CD4-positive, alpha-beta memory T cell (primary cell): ENCODE data around the gene NUTM1. TPM values are rescaled to one million over a fixed set of nuclear protein-coding genes. Genes with fewer than 3 reads are reported as not detected.

Source experiments
- CTCF ChIA-PET: fragments of 350-600 bp; sonication (Branson Sonifier 250); formaldehyde crosslinking; loops from one replicate; lab custom pipeline; 2021; ENCODE audit warnings: inconsistent platforms; ENCODE audit not compliant: partially characterized antibody; lab: Charles Lee
- POLR2A ChIA-PET: fragments of 350-600 bp; sonication (Branson Sonifier 250); formaldehyde crosslinking; loops from one replicate; lab custom pipeline; 2021; ENCODE audit not compliant: partially characterized antibody; lab: Charles Lee
- DNase-seq, 5 donors: peaks; one replicate each; pipeline versions ENCODE4 v3.0.0 to v3.0.0-alpha.2; 2020 to 2022; ENCODE audit warnings: mixed read lengths in 1 of 5
- H3K27ac ChIP-seq: one replicate; pipeline ENCODE4 v1.7.0; 2013; ENCODE audit warnings: low read depth, low read length
- H3K27me3 ChIP-seq: 2 replicates; pipeline ENCODE4 v1.7.0; 2013; ENCODE audit warnings: mild to moderate bottlenecking, low read length, moderate library complexity; ENCODE audit not compliant: insufficient read depth
- H3K36me3 ChIP-seq: 2 replicates; pipeline ENCODE4 v1.7.0; 2013; ENCODE audit warnings: mild to moderate bottlenecking, low read length, moderate library complexity; ENCODE audit not compliant: insufficient read depth
- H3K4me1 ChIP-seq: 2 replicates; pipeline ENCODE4 v1.7.0; 2013; ENCODE audit warnings: mild to moderate bottlenecking, low read length, moderate library complexity; ENCODE audit not compliant: insufficient read depth
- H3K4me3 ChIP-seq, 2 donors: one replicate each; pipeline ENCODE4 v1.7.0; 2013; ENCODE audit warnings: low read length in 2 of 2, mild to moderate bottlenecking in 1 of 2
- H3K9me3 ChIP-seq, 2 donors: one replicate each; pipeline ENCODE4 v1.7.0; 2013; ENCODE audit warnings: low read length in 2 of 2, control low read depth in 1 of 2; ENCODE audit not compliant: control insufficient read depth in 1 of 2
- H3K27ac Mint-ChIP-seq, 7 donors: one replicate each; pipeline ENCODE4 v1.8.0; 2020 to 2021; ENCODE audit warnings: mixed read lengths in 7 of 7, mild to moderate bottlenecking in 6 of 7, inconsistent platforms in 3 of 7, moderate library complexity in 3 of 7
- H3K27me3 Mint-ChIP-seq, 2 donors: one replicate each; pipeline ENCODE4 v1.8.0; 2020 to 2021; ENCODE audit warnings: mixed read lengths in 2 of 2
- H3K36me3 Mint-ChIP-seq, 2 donors: one replicate each; pipeline ENCODE4 v1.8.0; 2020 to 2021; ENCODE audit warnings: mixed read lengths in 2 of 2, inconsistent platforms in 1 of 2, mild to moderate bottlenecking in 1 of 2
- H3K4me1 Mint-ChIP-seq, 4 donors: one replicate each; pipeline ENCODE4 v1.8.0; 2020 to 2021; ENCODE audit warnings: mixed read lengths in 4 of 4, mild to moderate bottlenecking in 1 of 4
- H3K4me3 Mint-ChIP-seq, 8 donors: one replicate each; pipeline ENCODE4 v1.8.0; 2020 to 2021; ENCODE audit warnings: mixed read lengths in 8 of 8, mild to moderate bottlenecking in 7 of 8, moderate library complexity in 6 of 8, inconsistent platforms in 3 of 8
- H3K9me3 Mint-ChIP-seq, 8 donors: one replicate each; pipeline ENCODE4 v1.8.0; 2020 to 2021; ENCODE audit warnings: mixed read lengths in 8 of 8, mild to moderate bottlenecking in 5 of 8, inconsistent platforms in 3 of 8, moderate library complexity in 1 of 8
- intact Hi-C: fragments of 100-400 bp; cut with micrococcal nuclease; formaldehyde crosslinking; loops from one replicate; pipeline ENCODE4 v1.15.1; 2023
- polyA plus RNA-seq, 2 donors: library from polyadenylated mRNA; unstranded; fragments of 300-500 nt; fragmentation: Illumina TruSeq; gene quantifications; one replicate each; pipeline ENCODE4 v1.2.3, GENCODE V29; 2021
- total RNA-seq, 2 experiments: library from RNA; stranded (reverse); gene quantifications; one replicate each; pipeline ENCODE4 v1.2.3, GENCODE V29; 2021

Gene NUTM1
- total and polyA plus RNA-seq, 4 experiments from 2014 or later: not detected

DNA sequence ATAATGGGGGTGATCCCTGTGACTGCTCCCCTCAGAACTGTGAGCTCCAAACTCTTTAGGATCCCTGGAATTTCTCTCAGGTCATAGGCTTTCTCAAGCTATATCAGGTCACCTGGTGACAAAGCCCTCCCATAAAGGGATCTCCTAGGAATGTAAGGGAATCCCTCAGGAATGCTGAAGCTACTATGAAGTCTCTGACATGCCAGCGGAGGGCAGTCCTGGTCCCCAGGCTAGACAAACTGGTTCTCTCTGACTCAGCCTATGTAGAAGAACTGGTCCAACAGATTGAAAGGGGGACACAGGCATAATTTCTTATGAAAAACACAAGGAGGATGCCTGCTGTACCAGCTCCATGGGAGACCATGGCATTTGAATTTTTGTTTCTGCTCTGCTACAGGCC lies 17.2 kb downstream of the NUTM1 start:
- Histone ChIP-seq H3K9me3 (no peaks in the 10 kb centered on the region), H3K27me3 (no peaks in the 10 kb centered on the region), H3K4me1 (peaks cover 6% of the 10 kb centered on the region), H3K27ac (no peak overlapping the region), H3K4me3 (no peak overlapping the region), H3K36me3 (peaks cover 62% of the 10 kb centered on the region)
- Mint-ChIP-seq H3K36me3 (peaks cover 48 to 67% of the 10 kb centered on the region in 2 donors), H3K27me3 (no peaks in the 10 kb centered on the region), H3K27ac (peak overlapping the region in 1 of 7 donors; percentile 64), H3K9me3 (peaks cover 0 to 5% (median 0%) of the 10 kb centered on the region in 8 donors), H3K4me3 (no peak overlapping the region), H3K4me1 (peaks cover 5 to 20% (median 9%) of the 10 kb centered on the region in 4 donors)
- POLR2A ChIA-PET: interaction anchor here (1.1 to 1.5 kb wide), 2 partner anchors 17 to 23 kb away, joined by 3 to 6 read pairs; partner anchors contain the start of genes NOP10, NUTM1 and SLC12A6
- intact Hi-C loops: loop anchor here (10.0 kb wide), 1 partner anchor 625 kb away; the partner anchor contains the start of gene ZNF770
- CTCF ChIA-PET: interaction anchor here (1.6 to 1.9 kb wide), 4 partner anchors 9 to 119 kb away, joined by 4 to 10 read pairs (median 6); partner anchors contain the start of genes NOP10 and NUTM1
- no peak for DNase-seq

DNA sequence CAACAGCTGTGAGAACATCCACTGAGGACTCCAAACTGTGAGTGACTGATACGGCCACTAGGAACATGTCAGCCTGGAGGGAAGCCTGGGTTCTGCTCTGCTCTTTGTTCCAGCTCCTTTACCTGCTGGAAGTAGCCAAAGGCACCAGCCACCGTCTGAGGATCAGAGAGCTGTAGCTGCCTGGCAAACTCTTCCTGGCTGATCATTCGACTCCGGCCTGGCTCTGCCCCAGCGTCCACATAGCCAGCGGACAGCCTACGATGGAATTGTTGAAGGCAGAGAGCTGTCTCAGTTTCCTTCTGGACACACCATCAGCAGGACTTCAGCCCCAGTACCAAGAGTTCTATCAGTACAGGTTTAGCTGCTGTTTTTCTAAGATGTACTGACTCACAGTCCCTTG lies 18.2 kb downstream of the NUTM1 start:
- Mint-ChIP-seq H3K4me3 (peak overlapping the region in 1 of 8 donors; percentile 1), H3K4me1 (peaks cover 14 to 30% (median 18%) of the 10 kb centered on the region in 4 donors), H3K9me3 (peaks cover 0 to 5% (median 0%) of the 10 kb centered on the region in 8 donors), H3K27me3 (no peaks in the 10 kb centered on the region), H3K36me3 (peaks cover 43 to 65% of the 10 kb centered on the region in 2 donors), H3K27ac (peak overlapping the region in 3 of 7 donors; percentile 29 to 66 (median 59))
- ChIA-PET POLR2A (interaction anchor here (1.1 to 1.5 kb wide), 2 partner anchors 18 to 24 kb away, joined by 3 to 6 read pairs; partner anchors contain the start of genes NOP10, NUTM1 and SLC12A6), CTCF (interaction anchor here (1.6 to 1.9 kb wide), 3 partner anchors 8 to 120 kb away, joined by 4 to 10 read pairs (median 4); no protein-coding TSS in a partner anchor)
- H3K4me3 ChIP-seq: no peak overlapping the region
- peaks cover 57% of the 10 kb centered on the region for H3K36me3 ChIP-seq
- no peaks in the 10 kb centered on the region for H3K9me3 ChIP-seq
- no peaks in the 10 kb centered on the region for H3K27me3 ChIP-seq
- H3K4me1 ChIP-seq: peaks cover 16% of the 10 kb centered on the region
- no peak overlapping the region for H3K27ac ChIP-seq
- intact Hi-C loops: loop anchor here (10.0 kb wide), 1 partner anchor 624 kb away; the partner anchor contains the start of gene ZNF770
- peak in 1 of 5 donors; percentile 35 for DNase-seq

DNA sequence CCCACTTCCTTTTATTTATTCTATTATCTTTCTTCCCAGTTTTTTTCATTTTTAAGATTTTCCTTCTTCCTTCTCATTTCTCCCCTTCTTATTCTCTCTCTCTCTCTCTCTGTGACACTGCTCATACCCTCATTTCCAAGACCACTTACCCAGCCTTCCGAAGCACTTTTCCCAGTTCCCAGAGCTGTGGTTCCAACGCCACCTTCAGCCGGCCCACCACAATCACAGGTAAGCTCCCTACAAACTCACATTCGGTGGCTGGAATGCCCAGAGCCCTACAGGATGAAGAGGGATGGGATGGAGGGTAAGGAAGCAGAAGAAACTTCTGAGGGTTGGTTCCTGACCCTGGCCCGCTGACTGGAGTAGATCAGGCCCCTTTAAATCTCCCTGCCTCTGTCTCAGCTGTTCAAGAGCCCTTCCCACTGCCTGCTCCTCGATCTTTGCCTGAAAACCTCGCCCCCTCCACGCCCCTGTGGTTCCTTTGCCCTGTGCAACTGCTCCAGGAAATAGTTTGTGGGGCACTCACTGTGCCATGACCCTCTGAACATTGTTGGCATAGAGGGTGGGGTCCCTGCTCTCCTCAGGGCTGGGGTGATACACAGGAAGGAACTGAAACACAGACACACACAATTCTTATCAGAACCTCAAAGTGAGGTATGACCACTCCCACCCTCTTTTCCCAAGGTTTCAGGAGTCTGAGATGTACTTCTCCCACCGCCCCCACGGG lies 19.1 kb downstream of the NUTM1 start:
- DNase-seq: no peak
- CTCF ChIA-PET: interaction anchor here (1.7 to 1.9 kb wide), 2 partner anchors 7 to 121 kb away, joined by 4 to 10 read pairs; no protein-coding TSS in a partner anchor
- intact Hi-C loops: loop anchor here (10.0 kb wide), 1 partner anchor 623 kb away; the partner anchor contains the start of gene ZNF770

DNA sequence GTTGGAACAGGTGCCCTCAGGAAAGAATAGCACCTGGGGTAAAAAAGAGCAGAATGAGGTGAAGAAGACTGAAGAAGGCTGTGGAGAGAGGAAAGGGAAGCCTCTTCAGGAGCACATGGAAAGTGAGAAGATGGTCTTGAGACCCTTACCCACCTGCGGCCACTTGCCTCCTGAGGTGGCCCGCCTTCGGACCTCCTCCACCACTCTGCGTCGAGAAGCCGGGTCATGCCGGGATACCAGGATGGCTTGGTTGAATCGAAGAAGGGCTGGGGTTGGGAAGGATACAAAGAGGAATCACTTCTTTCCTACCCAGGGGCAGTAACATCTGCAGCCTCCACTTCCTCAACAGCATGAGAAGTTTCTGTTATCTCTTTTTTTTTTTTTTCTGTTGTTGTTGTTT lies 20.9 kb downstream of the NUTM1 start:
- Histone ChIP-seq H3K4me3 (no peak overlapping the region), H3K27me3 (no peaks in the 10 kb centered on the region), H3K36me3 (peaks cover 33% of the 10 kb centered on the region), H3K27ac (no peak overlapping the region), H3K9me3 (no peaks in the 10 kb centered on the region), H3K4me1 (peaks cover 30% of the 10 kb centered on the region)
- no peaks in the 10 kb centered on the region for H3K27me3 Mint-ChIP-seq
- peak overlapping the region in 2 of 7 donors; percentile 51 to 70 for H3K27ac Mint-ChIP-seq
- ChIA-PET CTCF (interaction anchor here (1.0 kb wide), 1 partner anchor 9 kb away, joined by 3 read pairs; no protein-coding TSS in a partner anchor), POLR2A (interaction anchor here (1.4 kb wide), 1 partner anchor 21 kb away, joined by 5 read pairs; the partner anchor contains the start of genes NOP10 and NUTM1)
- peak overlapping the region in 1 of 8 donors; percentile 36 for H3K4me3 Mint-ChIP-seq
- peaks cover 0 to 5% (median 0%) of the 10 kb centered on the region in 8 donors for H3K9me3 Mint-ChIP-seq
- peak in 1 of 5 donors; percentile 25 for DNase-seq
- H3K36me3 Mint-ChIP-seq: peaks cover 35 to 50% of the 10 kb centered on the region in 2 donors
- intact Hi-C loops: loop anchor here (10.0 kb wide), 1 partner anchor 621 kb away; the partner anchor contains the start of gene ZNF770
- peaks cover 20 to 48% (median 30%) of the 10 kb centered on the region in 4 donors for H3K4me1 Mint-ChIP-seq

More for the DNA sequence above, 19.1 kb downstream of the NUTM1 start:
- no peaks in the 10 kb centered on the region for H3K27me3 Mint-ChIP-seq
- H3K36me3 Mint-ChIP-seq: peaks cover 43 to 61% of the 10 kb centered on the region in 2 donors
- peak overlapping the region in 1 of 8 donors; percentile 38 for H3K4me3 Mint-ChIP-seq
- POLR2A ChIA-PET: no interaction called here
- H3K27ac Mint-ChIP-seq: peak overlapping the region in 3 of 7 donors; percentile 55 to 82 (median 73)
- peaks cover 0 to 5% (median 0%) of the 10 kb centered on the region in 8 donors for H3K9me3 Mint-ChIP-seq
- Histone ChIP-seq H3K9me3 (no peaks in the 10 kb centered on the region), H3K27ac (no peak overlapping the region), H3K4me1 (peaks cover 16% of the 10 kb centered on the region), H3K4me3 (no peak overlapping the region), H3K27me3 (no peaks in the 10 kb centered on the region), H3K36me3 (peaks cover 47% of the 10 kb centered on the region)
- H3K4me1 Mint-ChIP-seq: peaks cover 14 to 35% (median 21%) of the 10 kb centered on the region in 4 donors

DNA sequence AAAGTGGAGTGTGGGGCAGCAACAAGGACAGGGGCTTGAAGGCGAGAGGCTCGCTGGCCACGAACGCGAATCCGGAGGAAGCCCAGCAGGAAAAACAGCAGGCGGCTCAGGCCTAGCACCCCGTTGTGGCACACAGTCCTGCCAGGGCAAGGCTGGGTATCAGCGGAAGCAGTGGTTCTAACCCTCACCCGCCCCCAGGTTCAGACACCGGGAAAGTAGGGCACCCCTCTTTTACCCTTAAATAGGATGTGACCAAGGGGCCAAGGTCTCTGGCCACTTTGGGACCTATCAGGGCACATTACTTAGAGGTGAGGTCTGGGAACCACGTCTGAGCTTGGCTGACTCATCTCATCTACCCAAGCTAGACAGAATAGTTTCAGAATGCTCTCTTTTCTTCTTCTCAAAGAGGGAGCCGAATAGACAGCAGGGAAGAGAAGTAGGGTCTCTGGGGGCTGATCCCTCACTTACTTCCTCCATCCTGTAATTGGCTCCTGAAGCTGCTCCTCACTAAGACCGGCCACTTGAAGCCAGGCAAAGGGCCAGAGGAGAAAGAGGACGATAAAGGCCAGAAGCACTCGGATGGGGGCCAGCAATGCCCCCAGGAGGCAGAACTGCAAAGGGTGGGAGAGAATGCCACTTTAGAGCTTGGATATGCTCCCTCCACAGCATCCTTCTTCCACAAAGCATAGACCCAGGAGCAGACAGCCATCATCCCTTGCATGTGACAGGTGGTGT lies 22.1 kb downstream of the NUTM1 start:
- H3K27me3 ChIP-seq: no peaks in the 10 kb centered on the region
- peaks cover 20% of the 10 kb centered on the region for H3K36me3 ChIP-seq
- H3K9me3 ChIP-seq: no peaks in the 10 kb centered on the region
- H3K36me3 Mint-ChIP-seq: peaks cover 24 to 40% of the 10 kb centered on the region in 2 donors
- peak overlapping the region; percentile 77 to 95 (median 88) for H3K27ac Mint-ChIP-seq
- intact Hi-C loops: loop anchor here (10.0 kb wide), 1 partner anchor 620 kb away; the partner anchor contains the start of gene ZNF770
- H3K27me3 Mint-ChIP-seq: no peaks in the 10 kb centered on the region
- ChIA-PET CTCF (interaction anchor here (0.9 to 5.7 kb wide), 8 partner anchors 9 to 303 kb away, joined by 3 to 111 read pairs (median 16); partner anchors contain the start of genes KATNBL1, NOP10 and NUTM1), POLR2A (interaction anchor here (0.7 to 4.1 kb wide), 7 partner anchors 10 to 623 kb away, joined by 3 to 144 read pairs (median 23); partner anchors contain the start of genes EMC7, GOLGA8B, NOP10 and NUTM1)
- DNase-seq: peak in 1 of 5 donors; percentile 63
- peaks cover 31% of the 10 kb centered on the region for H3K4me1 ChIP-seq
- H3K27ac ChIP-seq: peak overlapping the region; percentile 50
- peaks cover 0 to 5% (median 0%) of the 10 kb centered on the region in 8 donors for H3K9me3 Mint-ChIP-seq
- peaks cover 25 to 57% (median 36%) of the 10 kb centered on the region in 4 donors for H3K4me1 Mint-ChIP-seq
- H3K4me3 ChIP-seq: peak overlapping the region; percentile 66 to 84
- H3K4me3 Mint-ChIP-seq: peak overlapping the region; percentile 94 to 99 (median 97)

DNA sequence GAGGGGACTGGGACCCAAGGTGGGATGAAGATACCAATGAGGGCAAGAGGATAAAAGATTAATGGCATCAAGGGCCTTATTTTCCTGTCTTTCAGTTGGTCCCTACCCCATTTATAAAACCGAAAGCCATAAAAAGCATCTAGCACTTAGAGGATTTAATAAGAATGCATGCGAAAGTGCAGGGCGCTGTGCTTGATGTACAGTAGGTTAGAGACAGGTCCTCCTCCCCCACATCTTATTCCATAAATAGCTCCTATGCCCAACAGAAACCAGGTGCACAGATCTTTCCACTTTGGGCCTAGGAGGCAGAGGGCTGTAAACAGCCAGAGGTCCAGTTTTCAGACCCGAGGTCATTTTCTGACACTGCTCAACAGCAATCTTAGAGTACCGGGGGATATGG lies 22.7 kb downstream of the NUTM1 start:
- Histone ChIP-seq H3K4me3 (peak overlapping the region; percentile 66 to 84), H3K4me1 (peaks cover 31% of the 10 kb centered on the region), H3K27ac (peak overlapping the region; percentile 50), H3K27me3 (no peaks in the 10 kb centered on the region), H3K36me3 (peaks cover 17% of the 10 kb centered on the region), H3K9me3 (no peaks in the 10 kb centered on the region)
- intact Hi-C loops: loop anchor here (10.0 kb wide), 1 partner anchor 619 kb away; the partner anchor contains the start of gene ZNF770
- H3K27ac Mint-ChIP-seq: peak overlapping the region; percentile 76 to 95 (median 94)
- peaks cover 19 to 34% of the 10 kb centered on the region in 2 donors for H3K36me3 Mint-ChIP-seq
- ChIA-PET CTCF (interaction anchor here (0.9 to 5.7 kb wide), 9 partner anchors 9 to 303 kb away, joined by 3 to 111 read pairs (median 26); partner anchors contain the start of genes KATNBL1, NOP10, NUTM1 and SLC12A6), POLR2A (interaction anchor here (0.7 to 4.1 kb wide), 10 partner anchors 11 to 623 kb away, joined by 3 to 144 read pairs (median 20); partner anchors contain the start of genes EMC4, EMC7, GOLGA8B and NOP10)
- peaks cover 27 to 59% (median 38%) of the 10 kb centered on the region in 4 donors for H3K4me1 Mint-ChIP-seq
- peaks cover 0 to 5% (median 0%) of the 10 kb centered on the region in 8 donors for H3K9me3 Mint-ChIP-seq
- DNase-seq: no peak
- no peaks in the 10 kb centered on the region for H3K27me3 Mint-ChIP-seq
- peak overlapping the region; percentile 94 to 99 (median 97) for H3K4me3 Mint-ChIP-seq
